Esophagus mucosa (tissue), 1 donor: Measurements from ENCODE around the gene MST1R. TPM values are rescaled to one million over a fixed set of nuclear protein-coding genes. Genes with fewer than 3 reads are reported as not detected.

Experiments
- total RNA-seq: library from RNA; stranded (reverse); gene quantifications from one replicate; pipeline ENCODE4 v1.2.4, GENCODE V29; 2023
- donor health status: DM: yes; HTN: yes; CAD: no.

The MST1R gene
- total RNA-seq, 1 donor from 2014 or later, result 14.1 TPM

Other genes with a start within 250 kb of the MST1R start
- gene APEH, start 229.5 kb downstream of the MST1R start, total RNA-seq, result 103 TPM
- 7.6 TPM for gene MST1, start 214.4 kb downstream of the MST1R start, total RNA-seq
- 19.4 TPM for gene RNF123, start 214.3 kb downstream of the MST1R start, total RNA-seq
- gene AMIGO3, start 184.2 kb downstream of the MST1R start, total RNA-seq, result not detected
- 22.5 TPM for gene GMPPB, start 179.9 kb downstream of the MST1R start, total RNA-seq
- 19.9 TPM for gene IP6K1, start 117.3 kb downstream of the MST1R start, total RNA-seq
- gene CDHR4, start 104.0 kb downstream of the MST1R start, total RNA-seq, result not detected
- gene INKA1, start 100.6 kb downstream of the MST1R start, total RNA-seq, result 14.2 TPM
- 15.3 TPM for gene UBA7, start 89.9 kb downstream of the MST1R start, total RNA-seq
- gene TRAIP, start 47.3 kb downstream of the MST1R start, total RNA-seq, result 5.5 TPM
- not detected for gene CAMKV, start 34.0 kb downstream of the MST1R start, total RNA-seq
- gene MON1A, start 25.9 kb upstream of the MST1R start, total RNA-seq, result 8.5 TPM
- 32.0 TPM for gene RBM6, start 36.3 kb upstream of the MST1R start, total RNA-seq
- 59.5 TPM for gene RBM5, start 185.0 kb upstream of the MST1R start, total RNA-seq